BE2C (cell line): ENCODE measurements around the gene C22orf39.

Experiments used
- DNase-seq: peaks from one replicate; pipeline ENCODE4 v3.0.0-alpha.2; 2020
- H3K27me3 ChIP-seq: fragments of 250-450 bp; sonication (Bioruptor Pico); 2 replicates; pipeline ENCODE4 v1.5.1; 2020; ENCODE audit warnings: mild to moderate bottlenecking
- H3K36me3 ChIP-seq: fragments of 250-450 bp; sonication (Bioruptor Pico); 2 replicates; pipeline ENCODE4 v1.5.1; 2020; ENCODE audit warnings: mild to moderate bottlenecking
- H3K4me1 ChIP-seq: fragments of 250-450 bp; sonication (Bioruptor Pico); 2 replicates; pipeline ENCODE4 v1.5.1; 2020
- H3K4me3 ChIP-seq: 2 replicates; pipeline ENCODE4 v1.5.1; 2011; ENCODE audit warnings: low read depth, low read length
- H3K9me3 ChIP-seq: fragments of 250-450 bp; sonication (Bioruptor Pico); 2 replicates; pipeline ENCODE4 v1.5.1; 2020
- CTCF ChIP-seq: IDR thresholded peaks from 2 replicates; pipeline ENCODE4 v1.5.1; 2012; ENCODE audit warnings: mild to moderate bottlenecking, low read depth, low read length

The C22orf39 gene

GRCh38 chr22:19494001-19494560 is 46.6 kb upstream of the C22orf39 start:
- TF ChIP-seq CTCF, result no peak
- DNase-seq, result no peak
- Histone ChIP-seq H3K4me3 (no peak overlapping the region), H3K9me3 (no peaks in the 10 kb centered on the region), H3K36me3 (peaks cover 68% of the 10 kb centered on the region), H3K4me1 (peaks cover 5% of the 10 kb centered on the region; the same call in 1 of the 2 replicates), H3K27me3 (no peaks in the 10 kb centered on the region)

- no peak for DNase-seq
- Histone ChIP-seq H3K4me1 (peaks cover 5% of the 10 kb centered on the region; the same call in 1 of the 2 replicates), H3K9me3 (no peaks in the 10 kb centered on the region), H3K4me3 (no peak overlapping the region), H3K27me3 (no peaks in the 10 kb centered on the region), H3K36me3 (peaks cover 60% of the 10 kb centered on the region)
- no peak for TF ChIP-seq CTCF
These were observed 45.1 kb upstream of the C22orf39 start for GRCh38 chr22:19492504-19493174.

GRCh38 chr22:19490628-19491230 is 43.2 kb upstream of the C22orf39 start:
- no peaks in the 10 kb centered on the region for H3K27me3 ChIP-seq
- H3K4me3 ChIP-seq, result no peak overlapping the region
- H3K4me1 ChIP-seq, result peaks cover 5% of the 10 kb centered on the region; the same call in 1 of the 2 replicates
- DNase-seq, result no peak
- TF ChIP-seq CTCF, result no peak
- H3K9me3 ChIP-seq, result no peaks in the 10 kb centered on the region
- H3K36me3 ChIP-seq, result peaks cover 56% of the 10 kb centered on the region

- Histone ChIP-seq H3K4me3 (no peak overlapping the region), H3K9me3 (no peaks in the 10 kb centered on the region), H3K4me1 (peaks cover 5% of the 10 kb centered on the region; the same call in 1 of the 2 replicates), H3K36me3 (peaks cover 54% of the 10 kb centered on the region), H3K27me3 (no peaks in the 10 kb centered on the region)
- no peak for TF ChIP-seq CTCF
- DNase-seq, result no peak
These were observed 41.7 kb upstream of the C22orf39 start for GRCh38 chr22:19488884-19489843.

- no peak for TF ChIP-seq CTCF
- no peak for DNase-seq
- Histone ChIP-seq H3K4me3 (no peak overlapping the region), H3K36me3 (peaks cover 52% of the 10 kb centered on the region), H3K4me1 (peaks cover 5% of the 10 kb centered on the region; the same call in 1 of the 2 replicates), H3K9me3 (no peaks in the 10 kb centered on the region), H3K27me3 (no peaks in the 10 kb centered on the region)
These were observed 40.8 kb upstream of the C22orf39 start for GRCh38 chr22:19488285-19488684.
